AG20443 (cell line): Measurements from ENCODE around the gene NUDT1.
A peak's percentile ranks its signal among the peaks of the same experiment; 100 is the strongest.

Experiments used
- DNase-seq: peaks from one replicate; pipeline ENCODE4 v3.0.0; 2012; ENCODE audit warnings: low spot score, mixed read lengths

Gene NUDT1

DNA sequence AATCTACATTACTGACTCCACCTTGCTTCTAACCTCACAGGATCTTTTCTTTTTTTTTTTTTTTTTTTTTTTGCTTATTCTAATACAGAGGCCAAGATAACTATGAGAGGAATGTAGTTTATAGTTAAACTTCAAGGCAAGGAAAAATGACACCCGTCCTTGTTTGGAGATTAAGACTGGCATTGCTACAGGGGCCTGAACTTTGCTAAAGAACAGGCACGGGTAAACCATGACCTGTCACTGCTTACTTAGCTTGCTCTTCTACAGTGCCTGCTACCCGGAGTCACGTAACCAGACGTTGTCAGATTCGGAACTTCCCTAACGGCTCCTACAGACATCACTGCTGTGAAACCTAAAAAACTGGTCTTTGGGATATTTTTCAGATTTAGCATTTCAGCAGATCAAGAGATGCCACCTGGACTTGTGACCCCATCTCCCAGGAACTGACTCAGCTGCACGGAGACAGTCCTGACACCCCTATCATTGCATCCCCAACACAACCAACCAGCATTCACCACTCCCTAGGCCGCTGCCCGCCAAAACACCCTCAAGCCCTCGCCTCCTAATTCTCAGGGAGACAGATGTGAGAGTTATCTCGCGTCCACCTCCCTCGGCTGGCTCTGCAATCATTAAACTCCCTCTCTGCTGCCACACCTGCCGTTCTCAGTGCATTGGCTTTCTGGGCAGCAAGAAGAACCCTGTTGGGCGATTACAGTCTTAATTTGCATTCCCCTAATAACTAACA, 36.8 kb upstream of the NUDT1 start:
- DNase-seq, result no peak

DNA sequence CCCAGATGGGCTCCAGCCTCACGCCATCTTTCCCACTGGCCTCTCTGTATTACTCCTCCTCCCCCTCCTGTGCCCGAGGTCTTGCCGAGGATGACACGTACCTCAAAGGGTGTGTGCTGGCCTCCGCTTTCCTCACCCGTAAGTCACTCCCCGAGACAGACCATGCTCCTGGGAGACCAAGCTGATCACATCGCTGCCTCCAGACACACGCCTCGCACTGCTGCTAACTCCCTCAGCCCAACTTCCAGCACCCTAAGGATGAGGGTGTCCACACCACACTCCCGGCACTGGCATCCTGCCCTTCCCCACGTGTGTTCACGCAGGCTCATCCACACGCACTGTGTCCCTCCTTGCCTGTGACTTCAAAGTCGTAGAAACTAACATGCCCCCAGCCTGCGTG, 33.3 kb upstream of the NUDT1 start:
- no peak for DNase-seq

DNA sequence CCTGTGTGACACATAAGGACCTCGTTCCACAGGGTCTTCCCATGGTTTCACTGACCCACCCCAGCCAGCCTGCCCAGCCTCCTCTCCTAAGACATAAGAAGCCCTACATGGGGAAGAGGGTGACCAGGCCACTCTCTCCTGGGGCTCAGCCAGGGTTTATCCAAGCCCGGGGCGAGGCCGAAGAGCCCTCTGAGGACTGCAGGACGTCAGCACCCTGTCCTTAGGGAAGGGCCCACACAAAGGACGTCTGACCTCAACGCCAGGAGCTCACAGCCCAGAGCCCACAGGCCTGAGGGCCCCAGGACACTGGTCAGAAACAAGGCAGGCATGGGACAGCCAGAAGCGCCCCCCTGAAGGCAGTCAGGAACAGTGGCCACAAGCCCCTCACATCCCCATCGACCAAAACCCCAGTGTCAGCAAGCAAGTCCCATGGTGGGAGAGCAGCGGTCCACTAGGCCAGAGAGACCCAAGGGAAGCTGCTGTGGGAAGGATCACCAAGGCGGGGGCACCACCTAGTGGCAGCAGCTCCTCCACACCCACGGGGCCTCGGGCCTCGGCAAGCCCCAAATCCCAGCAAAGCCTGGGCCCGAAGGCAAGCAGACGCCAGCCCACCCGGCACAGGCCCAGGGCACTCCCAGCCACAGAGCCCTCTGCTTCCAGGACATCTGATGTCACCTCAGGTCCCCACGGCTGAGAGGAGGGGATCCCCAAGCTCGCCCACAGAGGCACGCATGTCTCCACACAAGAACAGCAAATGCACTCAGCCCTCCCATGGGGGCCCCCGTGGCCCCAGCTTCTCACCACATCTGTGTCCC, 32.7 kb upstream of the NUDT1 start:
- DNase-seq, result peak; percentile 94

DNA sequence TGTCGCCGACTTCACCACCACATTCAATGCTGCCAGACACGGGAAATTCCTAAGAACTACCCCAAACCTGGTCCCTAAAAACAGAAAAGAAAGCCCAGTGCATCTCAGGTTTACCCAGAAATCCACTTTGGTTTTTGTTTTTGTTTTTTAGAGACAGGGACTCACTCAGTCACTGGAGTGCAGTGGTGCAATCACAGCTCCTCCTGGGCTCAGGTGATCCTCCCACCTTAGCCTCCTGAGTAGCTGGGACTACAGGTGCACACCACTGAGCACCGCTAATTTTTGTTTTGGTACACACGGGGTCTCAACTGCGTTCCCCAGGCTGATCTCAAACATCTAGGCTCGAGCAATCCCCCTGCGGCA, 32.1 kb upstream of the NUDT1 start:
- DNase-seq, result no peak

DNA sequence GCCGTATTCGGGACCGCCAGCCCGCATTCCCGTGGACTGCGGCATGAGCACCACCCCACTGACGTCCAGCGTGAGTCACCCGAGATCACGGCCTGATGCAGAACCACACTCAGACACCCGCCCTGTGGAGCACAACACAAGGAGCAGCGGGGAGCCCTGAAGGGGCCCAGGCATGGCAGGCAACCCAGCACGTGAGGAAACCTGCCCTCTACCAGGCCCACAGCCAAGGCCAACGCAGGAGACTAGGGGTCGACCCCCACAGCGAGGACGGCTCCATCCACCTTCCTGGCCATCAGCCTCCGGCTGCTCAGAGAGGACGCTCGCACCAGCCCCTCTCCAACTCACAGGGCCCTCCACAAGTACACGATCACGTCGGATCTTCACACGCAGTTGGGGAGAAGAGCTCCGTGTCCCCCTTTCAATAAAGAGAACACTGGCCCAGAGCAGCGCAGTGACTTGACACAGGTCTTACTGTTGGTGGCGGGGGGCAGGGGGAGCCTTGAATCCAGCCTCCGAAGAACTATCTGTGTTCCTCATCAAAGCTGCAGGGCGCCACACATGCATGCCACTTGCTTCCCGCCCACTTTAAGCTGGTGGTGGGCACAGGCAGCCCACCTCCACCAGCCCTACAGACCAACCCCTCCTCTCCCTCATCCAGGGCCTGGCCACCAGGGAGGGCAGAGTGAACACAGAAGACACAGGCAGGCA, 31.3 kb upstream of the NUDT1 start:
- no peak for DNase-seq

DNA sequence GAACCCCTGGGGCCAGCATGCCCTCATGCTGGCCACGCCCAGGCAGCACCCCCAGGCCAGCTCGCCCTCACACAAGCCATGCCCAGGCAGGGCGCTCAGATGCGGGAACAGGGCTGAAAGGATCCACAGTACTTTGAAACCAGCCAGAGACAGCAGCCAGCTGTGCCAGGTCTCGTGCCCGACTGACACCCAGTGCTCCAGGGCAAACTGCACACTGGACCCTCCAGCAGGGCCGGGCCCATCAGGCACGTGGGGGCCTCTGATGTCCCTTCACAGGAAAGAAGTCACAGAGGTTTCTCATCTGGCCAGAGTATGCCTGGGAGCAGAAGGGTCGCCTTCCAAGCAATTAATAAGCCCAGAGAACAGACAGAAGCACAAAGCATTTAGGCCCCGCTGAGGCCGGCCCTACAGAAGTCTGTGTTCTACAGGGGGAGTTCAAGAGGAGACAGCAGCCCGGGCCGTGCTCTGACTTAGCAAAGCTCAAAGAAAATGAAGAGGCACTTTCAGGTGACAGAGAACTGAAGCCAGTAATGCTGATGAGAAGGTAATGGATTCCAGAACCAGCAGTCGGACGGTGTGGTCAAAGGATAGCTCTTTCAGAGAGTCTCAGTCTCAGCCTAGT, 30.7 kb upstream of the NUDT1 start:
- no peak for DNase-seq

DNA sequence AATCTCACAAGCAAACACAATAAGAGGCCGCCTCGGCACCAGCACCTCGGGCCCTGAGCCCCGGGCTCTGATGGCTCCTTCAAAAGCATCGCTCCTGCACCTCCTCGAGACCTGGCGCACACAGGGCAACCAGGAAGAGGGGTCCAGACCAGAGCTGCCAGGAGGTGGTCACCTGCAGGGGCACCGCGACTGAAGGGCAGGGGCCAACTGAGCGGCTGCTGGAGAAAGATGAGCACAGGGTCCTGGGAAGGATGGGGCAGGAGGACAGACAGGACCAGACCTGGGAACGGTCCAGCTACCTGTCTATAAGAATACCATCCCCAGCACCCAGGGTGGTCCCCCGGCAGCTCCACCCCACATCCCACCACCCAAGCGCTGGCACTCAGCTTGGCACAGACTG, 30.1 kb upstream of the NUDT1 start:
- DNase-seq, result no peak

DNA sequence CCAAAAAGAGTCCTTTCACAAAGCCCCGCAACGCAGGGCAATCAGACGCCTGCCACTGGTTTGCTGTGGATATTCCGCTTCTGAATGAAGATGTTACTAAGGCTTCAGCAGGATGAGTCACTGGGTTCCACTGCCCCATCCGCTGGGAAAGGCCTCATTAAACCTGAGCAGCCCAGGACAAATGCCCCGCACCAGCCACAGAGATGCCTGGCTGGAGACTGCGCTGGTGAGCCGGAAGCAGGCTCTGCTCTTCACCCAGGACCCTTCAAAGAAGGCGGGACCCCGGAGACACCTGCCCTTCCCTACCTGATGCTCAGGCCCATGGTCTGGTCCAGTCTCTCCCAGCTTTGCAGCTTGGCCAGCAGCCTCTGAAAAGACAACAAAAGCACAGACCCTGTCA, 29.1 kb upstream of the NUDT1 start:
- DNase-seq, result no peak

DNA sequence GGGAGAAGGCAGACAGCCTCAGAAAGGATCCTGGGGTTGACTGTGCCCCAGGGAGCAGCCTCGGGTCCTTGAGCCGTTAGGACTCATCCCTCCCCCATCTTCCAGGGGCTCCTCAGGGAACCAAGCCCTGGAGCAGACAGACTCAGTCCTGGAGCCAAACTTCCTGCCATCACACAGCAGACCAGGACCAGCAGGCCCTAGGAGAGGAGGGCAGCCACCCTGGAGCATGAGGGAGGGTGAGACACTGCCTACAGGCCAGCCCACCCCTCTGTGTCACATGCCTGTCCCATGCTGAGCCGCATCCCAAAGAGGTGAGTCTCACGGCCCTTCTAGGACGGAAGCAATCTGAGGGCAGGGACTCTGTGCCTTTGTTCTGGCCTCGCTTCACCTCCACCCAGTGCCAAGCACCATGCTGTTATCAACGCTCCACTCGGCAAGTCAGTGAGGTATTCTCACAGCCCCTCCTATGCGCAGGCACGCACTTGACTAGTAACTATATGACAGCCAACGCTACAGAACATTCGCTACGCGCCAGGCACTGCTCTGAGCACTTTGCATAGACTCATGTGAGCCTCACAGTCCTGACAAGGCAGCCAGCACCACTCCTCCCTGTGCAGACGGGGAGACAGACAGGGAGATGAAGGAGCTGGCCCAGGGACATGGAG, 28.3 kb upstream of the NUDT1 start:
- no peak for DNase-seq

DNA sequence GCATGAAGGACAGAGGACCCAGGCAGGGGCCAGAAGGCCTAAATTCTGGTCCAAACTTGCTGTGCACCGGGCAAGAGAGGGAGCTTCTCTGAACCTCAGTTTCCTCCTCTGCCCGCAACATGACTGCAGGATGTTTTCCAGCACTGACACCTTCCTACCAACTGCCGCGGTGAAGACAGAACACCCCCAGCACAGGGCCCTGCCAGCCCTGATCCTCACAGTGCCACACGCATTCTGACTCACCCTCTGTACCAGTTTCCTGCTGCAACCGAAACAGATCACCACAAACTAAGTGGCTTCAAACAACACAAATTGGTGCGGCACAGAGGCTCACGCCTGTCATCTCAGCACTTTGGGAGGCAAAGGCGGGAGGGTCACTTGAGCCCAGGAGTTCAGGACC, 27.4 kb upstream of the NUDT1 start:
- no peak for DNase-seq

DNA sequence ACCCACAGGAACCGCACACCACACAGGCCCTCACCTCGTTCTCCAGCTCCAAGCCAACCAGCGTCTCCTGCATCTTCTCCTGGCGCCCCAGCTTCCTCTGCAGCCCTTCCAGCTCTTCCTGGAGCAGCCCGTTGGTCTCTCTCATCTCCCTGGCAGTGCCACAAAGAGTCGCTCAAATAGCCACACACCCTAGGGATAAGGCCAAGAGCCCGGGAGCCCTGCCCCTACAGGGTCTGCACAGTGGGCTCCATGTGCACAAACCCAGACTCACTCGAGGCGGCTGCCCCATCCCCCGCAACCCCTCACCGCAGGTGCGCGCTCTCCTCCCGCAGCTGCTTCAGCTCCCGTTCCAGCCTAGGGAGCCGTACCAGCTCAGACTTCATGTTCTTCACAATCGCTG, 26.2 kb upstream of the NUDT1 start:
- no peak for DNase-seq

DNA sequence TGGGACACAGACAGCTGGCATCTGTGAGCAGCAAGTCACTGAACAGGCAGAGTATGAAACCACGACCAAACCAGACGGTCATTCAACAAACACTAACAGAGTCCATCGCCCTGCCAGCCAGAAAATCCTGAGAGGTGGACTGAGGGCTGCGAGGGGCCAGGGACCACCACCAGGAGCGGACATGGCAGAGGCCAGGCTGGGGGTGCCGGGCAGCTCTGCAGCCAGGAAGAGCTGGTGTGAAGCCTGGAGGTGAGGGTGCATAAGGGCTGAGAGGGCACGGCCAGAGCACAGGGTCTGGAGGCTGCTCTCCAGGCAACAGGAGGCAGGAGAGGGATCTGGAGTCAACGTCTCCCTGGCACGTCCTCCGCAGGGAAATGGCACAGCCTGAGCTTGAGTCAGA, 24.8 kb upstream of the NUDT1 start:
- no peak for DNase-seq

DNA sequence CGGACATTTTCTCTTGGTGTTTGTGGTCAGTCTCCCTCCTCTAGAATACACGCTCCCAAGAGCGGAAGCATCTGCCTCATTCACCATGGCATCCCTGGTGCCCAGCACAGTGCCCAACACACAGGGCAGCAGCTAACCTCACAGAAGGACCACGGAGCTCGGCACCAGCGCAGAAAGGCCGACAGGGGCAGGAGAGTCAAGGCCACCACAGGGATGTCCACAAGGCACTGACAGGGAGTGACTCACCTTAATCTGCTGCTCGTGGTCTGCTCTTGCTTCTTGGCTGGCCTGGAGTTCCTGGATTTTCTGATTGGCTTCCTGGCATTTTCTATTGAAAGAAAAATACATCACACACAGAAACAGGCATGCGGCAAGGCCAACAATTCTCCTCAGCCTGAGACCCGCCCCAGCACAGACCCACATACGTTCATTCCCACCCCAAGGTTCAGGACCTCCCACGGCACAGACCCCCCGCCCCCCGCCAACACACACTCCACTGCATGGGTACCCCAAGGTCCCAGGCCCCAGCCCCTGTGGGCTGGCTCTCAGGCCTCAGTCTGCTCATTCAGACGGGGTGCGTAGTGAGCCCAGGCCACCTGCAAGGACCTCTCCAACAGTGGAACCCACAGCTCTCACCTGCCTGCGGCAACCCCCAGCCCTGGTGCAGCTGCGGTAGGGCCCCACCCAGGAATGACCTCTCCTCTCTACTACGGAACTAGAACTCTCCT, 24.1 kb upstream of the NUDT1 start:
- no peak for DNase-seq

DNA sequence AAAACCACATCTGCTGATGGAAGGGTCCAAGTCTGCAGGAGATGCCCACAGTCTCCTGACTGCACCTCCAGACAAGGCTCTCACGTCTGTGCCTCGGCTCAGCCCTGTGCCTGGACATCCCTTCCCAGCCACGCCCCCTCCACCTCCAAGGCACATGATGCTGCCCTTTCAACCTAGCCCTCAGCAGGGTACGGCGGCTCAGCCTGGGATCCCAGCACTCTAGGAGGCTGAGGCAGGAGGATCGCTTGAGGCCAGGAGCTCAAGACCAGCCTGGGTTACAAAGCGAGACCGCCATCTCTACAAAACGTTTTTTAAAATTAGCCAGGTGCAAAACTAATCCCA, 23.6 kb upstream of the NUDT1 start:
- no peak for DNase-seq

DNA sequence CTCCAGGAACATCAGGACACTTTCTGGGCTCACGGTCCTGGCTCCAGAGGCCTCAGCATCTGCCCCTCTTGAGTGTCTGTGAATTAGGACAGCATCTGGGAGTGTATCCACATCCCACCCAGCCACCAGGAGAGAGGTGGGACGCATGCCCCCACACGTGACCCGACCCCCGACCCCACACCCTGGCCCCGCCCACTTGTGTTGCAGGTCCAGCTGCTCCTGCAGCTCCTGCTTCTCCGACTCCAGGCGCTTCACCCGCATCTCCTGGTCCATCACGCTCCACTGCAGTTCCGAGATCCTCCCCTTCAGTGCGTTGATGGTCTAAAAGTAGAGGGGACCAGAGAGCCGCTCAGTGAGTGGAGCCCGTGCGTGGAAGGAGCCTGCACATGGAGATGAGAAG, 22.9 kb upstream of the NUDT1 start:
- no peak for DNase-seq

DNA sequence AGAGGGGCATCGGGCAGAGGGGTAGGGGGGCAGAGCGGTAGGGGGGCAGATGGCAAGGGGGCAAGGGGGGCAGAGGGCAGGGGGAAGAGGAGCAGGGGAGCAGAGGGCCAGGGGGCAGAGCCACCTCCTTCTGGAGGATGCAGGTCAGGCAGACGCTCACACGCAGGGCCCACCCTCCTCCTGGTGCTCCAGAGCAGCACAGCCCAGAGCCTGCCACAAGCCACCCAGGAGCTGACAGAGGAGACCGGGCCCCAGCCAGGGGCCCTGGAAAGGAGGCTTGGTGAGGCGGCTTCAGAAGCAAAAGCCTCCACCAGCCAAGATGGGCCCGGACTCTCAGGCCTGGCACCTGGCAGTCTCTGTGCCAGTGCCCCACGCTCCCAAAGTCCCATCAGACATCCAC, 22.4 kb upstream of the NUDT1 start:
- DNase-seq, result no peak

DNA sequence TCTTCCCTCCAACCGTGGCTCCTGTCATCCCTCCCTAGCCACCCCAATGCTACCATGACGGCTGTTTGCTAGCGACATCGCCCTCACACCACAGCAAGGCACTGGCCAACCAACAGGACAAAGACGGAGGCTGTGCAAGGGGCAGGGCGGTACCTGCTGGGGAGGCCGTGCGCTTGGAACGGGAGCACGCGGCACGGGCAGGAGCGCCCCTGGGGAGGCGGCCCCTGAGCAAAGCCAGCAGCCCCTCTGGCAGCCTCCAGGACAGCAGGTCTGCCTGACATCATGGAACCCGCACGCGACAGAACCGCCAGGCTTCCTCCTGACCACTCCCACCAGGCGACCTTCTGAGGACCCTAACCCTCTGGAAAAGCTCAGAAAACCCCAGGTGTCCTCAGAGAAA, 22.0 kb upstream of the NUDT1 start:
- DNase-seq, result no peak

DNA sequence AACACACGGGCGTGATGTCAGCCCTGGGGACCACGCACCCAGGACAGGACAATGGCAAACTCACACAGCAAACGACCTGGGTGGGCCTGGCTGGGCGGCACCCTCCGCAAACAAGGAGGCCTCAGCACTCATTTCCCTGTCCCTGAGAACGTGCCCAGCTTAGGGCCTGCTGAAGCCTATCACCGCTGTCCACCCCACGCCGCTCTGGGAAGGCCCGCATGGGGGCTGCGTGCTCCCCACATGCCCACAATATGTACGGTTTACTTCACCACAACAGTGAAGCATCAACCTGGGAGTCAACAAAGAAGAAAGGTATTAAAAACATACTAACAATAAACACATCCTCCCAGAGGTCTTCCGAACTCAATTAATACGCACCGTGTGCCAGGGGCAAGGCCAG, 21.5 kb upstream of the NUDT1 start:
- no peak for DNase-seq

DNA sequence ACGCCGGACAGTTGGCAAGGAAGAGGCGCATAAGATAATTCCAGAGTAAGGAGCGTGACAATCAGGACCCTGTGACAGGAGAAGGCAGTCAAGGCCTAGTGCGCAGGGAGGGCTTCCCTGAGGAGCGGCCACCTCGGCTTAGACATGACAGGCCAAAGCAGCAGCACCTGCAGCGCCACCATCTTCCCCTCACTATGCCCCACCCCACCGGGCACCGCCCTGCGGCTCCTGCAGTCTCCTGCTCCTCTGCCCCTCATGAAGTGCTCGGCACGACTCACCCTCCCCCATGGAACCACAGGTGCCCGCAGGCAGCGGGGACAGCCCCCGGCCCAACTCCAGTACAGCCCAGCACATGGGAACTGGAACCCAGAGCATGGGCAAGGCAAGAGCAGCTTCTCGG, 21.1 kb upstream of the NUDT1 start:
- no peak for DNase-seq

DNA sequence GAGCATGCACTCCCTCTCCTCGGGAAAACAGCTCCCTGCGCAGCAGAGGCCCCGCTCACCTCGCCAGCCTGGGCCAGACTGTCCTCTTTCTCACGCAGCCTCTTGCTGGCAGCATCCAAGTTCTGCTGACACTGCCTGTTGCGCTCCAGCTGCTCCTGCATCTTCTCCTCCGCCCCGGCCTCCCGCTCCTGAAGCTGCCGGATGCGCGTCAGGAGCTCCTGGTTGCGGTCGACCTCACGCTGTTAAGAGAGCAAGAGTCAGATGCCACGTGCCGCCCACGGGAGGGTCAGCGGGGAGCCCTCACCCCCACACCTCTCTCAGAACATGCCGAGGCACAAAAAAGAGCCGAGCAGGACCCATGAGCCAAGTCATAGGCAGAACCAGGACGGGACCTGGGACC, 19.5 kb upstream of the NUDT1 start:
- DNase-seq, result no peak

DNA sequence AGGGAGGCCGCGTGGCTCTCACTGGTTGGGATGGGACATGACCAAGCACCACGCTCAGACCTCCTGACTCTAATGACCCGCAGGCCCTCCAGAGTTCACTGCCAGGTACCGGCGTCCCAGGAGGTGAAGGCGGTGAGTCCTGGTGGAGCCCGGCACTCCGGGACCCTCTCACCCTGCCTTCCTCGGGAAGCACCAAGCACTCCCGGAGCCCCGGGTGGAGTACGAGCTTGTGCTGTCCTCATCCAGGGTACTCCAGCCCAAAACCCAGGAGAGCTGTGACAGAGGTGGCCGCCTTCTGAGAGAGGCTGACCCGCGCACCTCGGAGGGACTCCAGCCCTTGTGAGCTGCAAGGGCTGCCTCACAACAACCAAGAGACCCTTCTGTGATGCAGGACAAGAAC, 18.7 kb upstream of the NUDT1 start:
- no peak for DNase-seq

DNA sequence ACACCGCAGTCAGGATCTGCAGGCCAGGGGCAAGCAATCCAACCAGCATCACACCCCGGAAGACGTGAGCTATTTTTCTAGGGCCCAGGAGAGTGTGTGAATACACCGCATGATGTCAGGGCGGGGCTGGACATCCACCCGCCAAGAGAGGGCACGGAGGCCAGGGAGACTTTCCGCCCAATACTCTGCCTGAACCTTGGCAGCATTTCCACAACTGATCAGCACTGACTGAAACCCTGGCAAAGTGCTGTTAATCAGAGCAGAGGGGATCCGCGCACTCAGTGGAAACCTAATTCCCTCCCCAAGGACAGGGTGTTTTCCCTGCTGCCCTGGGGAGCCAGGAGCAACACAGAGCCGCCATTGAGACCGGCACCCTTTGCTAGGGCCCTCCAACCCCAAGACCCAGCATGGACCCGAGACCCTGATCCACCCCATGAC, 17.5 kb upstream of the NUDT1 start:
- no peak for DNase-seq
